Gastroesophageal sphincter (tissue), 3 donors: Measurements from ENCODE around the gene ITGBL1.

Experiments used
- EP300 ChIP-seq: sonication (generic); formaldehyde crosslinking; IDR thresholded peaks from one replicate; pipeline ENCODE4 v1.6.1; 2017; ENCODE audit warnings: antibody characterized with exemption, mild to moderate bottlenecking
- POLR2A ChIP-seq, 2 donors: fragments of 450-650 bp; IDR thresholded peaks; one replicate each; pipeline ENCODE4 v1.6.1; 2017; ENCODE audit warnings: antibody characterized with exemption in 2 of 2, mild to moderate bottlenecking in 2 of 2, moderate library complexity in 1 of 2
- POLR2AphosphoS5 ChIP-seq: sonication (generic); formaldehyde crosslinking; IDR thresholded peaks from one replicate; pipeline ENCODE4 v1.6.1; 2017; ENCODE audit warnings: antibody characterized with exemption
- TF ChIP-seq, protein P1 (sequence below), 4 experiments: fragments of 200-600 bp in 2 of 4; fragments of 450-650 bp in 2 of 4; sonication (generic) in 1 of 4; IDR thresholded peaks; one replicate each; pipeline ENCODE4 v1.5.1; 2017 to 2019; ENCODE audit warnings: antibody characterized with exemption in 4 of 4, mild to moderate bottlenecking in 2 of 4, moderate library complexity in 2 of 4

- TF ChIP-seq POLR2A (IDR thresholded peaks at IDR 0.05) (no peak), POLR2AphosphoS5 (no peak), EP300 (no peak)
- TF ChIP-seq, protein P1, sequence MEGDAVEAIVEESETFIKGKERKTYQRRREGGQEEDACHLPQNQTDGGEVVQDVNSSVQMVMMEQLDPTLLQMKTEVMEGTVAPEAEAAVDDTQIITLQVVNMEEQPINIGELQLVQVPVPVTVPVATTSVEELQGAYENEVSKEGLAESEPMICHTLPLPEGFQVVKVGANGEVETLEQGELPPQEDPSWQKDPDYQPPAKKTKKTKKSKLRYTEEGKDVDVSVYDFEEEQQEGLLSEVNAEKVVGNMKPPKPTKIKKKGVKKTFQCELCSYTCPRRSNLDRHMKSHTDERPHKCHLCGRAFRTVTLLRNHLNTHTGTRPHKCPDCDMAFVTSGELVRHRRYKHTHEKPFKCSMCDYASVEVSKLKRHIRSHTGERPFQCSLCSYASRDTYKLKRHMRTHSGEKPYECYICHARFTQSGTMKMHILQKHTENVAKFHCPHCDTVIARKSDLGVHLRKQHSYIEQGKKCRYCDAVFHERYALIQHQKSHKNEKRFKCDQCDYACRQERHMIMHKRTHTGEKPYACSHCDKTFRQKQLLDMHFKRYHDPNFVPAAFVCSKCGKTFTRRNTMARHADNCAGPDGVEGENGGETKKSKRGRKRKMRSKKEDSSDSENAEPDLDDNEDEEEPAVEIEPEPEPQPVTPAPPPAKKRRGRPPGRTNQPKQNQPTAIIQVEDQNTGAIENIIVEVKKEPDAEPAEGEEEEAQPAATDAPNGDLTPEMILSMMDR (IDR thresholded peaks at IDR 0.05), result no peak
Measured at GRCh38 chr13:101612735-101613134, 160.3 kb downstream of the ITGBL1 start.
